AG08395 (cell line): Measurements from ENCODE around the gene MYLIP.
A peak's percentile ranks its signal among the peaks of the same experiment; 100 is the strongest.

Experiments used
- DNase-seq: peaks from one replicate; pipeline ENCODE4 v3.0.0; 2012; ENCODE audit warnings: mixed read lengths, low spot score

The MYLIP gene

DNA sequence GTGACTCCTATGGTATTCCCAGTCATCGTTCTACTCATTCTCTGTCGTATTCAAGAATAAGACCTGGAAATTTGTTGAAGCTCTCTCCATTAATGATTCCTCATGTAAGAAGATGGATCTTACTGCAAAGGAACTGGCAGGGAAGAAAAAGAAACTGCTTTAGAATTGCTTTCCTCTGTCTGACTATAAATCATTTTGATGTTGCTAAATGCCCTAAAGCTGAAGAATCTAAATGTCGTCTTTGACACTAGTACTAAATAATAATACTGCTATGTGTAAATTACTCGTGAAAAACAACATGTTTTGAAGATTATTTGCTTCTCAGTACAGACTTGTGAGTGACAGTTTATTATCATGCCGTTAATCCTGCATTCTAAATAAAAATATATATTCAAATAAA is 20.5 kb upstream of the MYLIP start:
- no peak for DNase-seq

DNA sequence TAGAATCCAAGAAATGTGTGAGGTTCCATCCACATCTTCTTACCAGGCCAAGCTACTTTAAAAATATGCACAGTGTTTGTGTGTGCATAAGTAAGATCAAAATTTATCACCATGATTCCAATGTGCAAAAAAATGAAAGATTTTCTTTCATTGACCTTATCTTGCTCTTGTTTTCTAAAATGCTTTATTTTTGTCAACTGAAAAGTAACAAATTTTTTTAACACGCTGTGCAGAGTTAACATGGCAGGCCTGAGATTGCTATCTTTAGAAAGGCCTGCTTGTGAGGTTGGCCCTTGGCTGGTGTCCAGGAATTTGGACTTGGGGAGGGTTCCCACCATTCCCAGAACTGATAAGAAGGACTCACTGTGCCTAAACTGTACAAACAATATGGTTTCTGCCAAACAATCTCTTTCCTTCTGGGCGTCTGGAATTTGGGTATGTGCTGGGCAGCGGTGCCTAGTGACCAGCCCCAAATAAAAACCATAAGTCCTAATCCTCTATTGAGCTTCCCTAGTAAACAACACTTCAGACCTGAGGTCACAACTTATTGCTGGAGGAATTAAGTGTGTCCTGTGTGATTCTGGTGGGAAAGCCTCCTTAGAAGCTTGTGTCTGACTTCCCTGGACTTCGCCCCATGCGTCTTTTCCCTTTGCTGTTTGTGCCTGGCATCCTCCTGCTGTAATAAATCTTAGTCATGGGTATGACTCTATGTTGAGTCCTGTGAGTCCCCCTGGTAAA is 19.8 kb upstream of the MYLIP start:
- DNase-seq: no peak

DNA sequence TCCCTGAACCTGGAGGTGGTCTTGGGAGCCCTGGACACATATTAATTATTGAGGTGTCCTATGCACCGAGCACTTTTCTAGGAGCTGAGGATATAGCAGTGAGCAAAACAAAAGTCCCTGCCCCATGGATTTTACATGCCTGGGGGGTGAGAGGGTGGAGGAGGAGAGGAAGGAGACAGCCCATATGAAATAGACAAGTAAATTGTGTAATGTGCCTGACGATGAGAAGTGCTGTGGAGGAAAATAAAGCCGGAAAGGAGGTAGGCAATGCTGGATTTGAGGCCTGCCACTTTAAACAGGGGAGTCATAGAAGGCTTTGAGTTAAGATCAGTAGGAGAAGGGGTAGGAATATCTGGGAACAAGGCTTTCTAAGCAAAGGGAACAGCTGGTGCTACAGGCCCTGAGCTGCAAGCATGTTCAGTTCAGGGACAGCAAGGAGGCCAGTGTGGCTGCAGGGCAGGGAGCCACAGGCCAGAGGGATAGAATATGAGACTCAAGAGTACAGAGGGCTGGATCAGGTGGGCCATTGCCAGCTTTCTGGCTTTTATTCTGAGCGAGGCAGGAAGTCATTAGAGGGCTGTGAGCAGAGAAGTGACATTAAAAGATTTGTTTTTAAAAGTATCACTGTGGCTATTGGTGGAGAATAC is 19.1 kb upstream of the MYLIP start:
- DNase-seq: no peak

DNA sequence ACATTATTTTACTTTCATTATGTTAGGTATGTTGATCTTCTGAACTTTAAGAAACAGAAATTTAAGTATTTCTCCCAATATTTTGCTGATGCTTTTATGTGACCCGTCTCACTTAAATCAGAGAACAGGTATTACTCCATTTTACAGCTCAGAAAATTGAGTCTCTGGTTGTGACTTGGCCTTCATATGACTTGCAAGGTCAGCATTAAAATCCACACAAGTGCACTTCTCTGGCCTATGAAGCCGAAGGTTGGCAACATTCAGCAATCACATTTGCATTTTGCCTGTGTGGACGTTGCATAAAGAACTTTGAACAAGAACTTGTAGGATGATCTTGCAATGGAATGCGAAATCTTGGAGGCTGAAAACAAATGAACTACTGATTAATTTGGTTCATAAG is 10.1 kb upstream of the MYLIP start:
- no peak for DNase-seq

DNA sequence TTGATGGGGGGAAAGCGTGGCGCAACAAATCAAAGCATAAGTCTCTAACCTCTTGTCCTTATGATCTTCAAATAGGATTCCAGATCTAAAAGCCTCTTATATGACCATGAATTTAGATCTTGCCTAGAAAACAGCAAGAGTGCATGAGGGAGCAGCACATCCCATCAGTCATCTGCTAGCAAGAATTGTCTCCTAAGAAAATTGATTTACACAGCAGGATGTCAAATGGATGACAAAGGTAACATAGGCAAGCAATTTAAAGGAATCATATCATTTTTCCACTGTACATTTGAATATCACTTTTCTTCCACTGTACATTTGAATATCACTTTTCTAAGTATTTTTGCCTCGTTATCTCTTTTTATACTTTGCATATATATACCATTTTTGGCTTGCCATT is 7.5 kb upstream of the MYLIP start:
- DNase-seq: no peak

DNA sequence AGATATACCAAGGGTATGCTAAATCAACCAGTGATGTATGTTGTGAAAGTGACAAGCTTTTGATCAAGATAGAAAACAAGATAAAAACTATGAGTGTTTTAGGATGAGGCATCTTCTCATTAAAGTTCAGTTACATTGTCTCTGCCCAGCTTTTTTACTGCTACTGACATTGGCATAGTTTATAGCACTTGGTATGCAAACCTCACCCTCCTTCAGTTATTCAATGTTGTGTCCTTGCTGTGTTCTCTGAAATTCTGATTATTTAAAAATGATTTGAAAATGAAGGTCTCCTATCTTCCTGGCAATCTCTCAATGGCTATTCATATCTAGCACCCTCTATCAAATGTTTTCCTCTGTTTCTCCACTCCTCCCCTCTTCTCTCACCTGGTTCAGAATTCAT is 6.7 kb upstream of the MYLIP start:
- DNase-seq: no peak

DNA sequence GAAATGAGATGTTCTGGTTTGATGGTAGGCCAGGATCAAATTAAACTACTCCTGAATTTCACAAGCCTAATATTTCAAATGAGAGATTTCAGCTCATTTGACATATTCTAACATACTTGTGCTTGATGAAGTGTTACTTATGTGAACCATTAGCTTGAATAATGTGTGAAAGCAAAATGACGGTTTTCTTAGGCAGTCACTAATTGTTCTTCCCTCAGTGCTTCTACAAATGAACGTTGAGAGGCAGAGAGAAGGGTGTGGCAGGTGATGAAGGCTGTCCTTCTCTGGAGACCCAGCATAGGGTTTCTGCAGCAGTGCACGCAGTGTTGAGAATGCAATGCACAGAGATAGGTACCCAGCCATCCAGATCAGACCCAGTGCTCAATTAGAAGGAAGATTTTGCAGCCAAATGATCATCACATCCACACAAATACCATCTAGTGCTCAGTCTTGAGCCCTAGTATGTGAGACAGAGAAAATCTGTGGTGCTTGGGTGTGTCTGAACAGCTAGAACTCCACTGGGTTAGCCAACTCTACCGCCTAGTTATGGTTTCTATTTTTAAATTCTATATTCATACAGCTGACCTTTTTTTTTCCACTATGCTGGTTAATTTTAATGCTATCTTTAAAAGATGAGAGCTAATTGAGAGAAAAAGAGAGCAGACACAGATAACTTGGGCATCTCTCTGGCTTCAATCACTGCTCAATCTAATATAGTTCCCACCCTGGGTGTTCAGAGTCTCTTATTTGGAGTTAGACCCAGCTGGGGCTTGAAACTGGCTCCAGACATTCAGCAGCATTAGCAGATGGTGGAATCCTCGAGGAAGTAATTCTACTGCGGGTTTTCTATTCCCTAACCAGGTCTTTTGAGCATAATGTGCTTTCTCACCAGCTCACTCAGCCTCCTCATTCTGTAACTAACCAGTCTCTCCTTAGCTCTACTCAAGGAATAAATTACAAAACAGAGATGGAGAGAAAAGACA is 4.4 kb upstream of the MYLIP start:
- no peak for DNase-seq

DNA sequence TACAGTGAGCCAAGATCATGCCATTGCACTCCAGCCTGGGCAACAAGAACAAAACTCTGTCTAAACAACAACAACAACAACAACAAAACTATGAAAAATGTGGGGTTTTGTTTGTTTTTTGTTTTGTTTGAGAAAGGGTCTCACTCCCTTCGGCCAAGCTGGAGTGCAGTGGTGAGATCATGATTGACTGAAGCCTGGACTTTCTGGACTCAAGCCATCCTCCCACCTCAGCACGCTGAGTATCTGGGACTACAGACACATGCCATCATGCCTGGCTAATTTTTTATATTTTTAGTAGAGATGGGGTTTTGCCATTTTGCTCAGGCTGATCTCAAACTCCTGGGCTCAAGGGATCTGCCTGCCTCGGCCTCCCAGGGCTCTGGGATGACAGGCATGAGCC is 2.8 kb upstream of the MYLIP start:
- no peak for DNase-seq

DNA sequence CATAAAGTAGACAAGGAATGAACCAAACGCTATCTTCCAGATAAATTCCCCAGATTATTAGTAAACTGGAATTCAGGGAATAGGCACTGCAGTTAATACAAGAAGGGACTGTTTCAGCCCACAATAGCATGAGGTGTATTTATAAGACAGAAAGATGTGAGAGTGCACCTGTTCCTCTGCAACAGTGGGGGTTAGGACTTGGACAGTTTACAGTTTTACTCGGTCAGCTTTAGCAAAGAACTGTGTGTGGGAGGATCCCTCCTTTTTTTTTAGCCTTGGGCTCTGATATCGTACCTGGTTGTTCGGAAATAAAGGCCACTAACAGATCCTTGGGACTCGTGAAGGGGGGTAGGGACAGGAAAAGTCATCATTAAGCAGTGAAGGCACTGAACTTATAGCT is 2.0 kb upstream of the MYLIP start:
- no peak for DNase-seq

DNA sequence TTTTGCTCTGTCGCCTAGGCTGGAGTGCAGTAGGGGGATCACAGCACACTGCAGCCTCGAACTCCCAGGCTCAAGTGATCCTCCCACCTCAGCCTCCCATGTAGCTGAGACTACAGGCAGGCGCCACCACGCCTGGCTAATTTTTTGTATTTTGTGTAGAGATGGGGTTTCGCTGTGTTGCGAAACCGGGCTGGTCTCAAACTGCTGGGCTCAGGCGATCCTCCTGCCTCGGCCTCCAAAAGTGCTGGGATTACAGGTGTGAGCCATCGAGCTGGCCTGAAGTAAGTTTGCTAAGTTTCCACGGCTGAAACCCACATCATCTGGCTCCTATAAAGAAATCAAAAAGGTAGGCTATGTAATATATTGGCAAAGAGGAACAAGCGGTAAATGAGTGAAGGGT is 1.4 kb upstream of the MYLIP start:
- no peak for DNase-seq

DNA sequence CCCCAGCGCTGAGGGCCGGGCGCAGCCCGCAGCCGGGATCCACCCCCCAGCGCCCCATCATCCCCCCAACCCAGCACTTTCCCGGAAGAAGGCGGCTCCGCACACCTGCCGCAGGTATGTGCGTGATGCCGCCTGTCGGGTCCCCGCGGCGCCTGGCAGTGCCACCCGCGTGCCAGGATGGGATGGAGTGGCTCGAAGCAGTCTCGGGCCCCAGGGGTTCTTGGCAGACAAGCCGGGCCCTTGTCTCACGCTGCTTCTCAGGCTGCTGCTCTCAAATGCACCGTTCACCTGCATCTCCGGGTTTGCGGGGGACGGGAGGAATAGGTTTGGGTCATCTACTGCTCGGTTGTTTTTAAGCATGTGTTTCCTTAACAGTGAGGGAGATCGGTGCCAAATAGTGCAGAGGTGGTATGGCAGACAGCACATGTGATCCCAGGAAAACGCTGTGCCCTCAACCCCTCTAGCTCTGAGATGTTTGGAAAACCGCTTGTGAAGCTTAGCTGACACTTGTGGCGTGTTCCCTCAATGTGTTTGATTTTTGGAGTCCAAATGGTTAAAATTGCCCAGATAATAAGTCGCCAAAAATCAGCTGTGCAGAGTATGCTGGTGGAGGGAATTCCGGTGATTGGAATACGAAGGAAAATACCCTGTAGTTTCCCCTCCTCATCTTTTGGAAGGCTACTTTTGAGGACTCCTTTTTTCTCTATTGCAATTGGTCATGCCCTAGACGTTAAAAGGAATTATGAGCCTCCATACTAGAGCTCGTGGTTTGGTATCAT is 926 bp downstream of the MYLIP start:
- no peak for DNase-seq

DNA sequence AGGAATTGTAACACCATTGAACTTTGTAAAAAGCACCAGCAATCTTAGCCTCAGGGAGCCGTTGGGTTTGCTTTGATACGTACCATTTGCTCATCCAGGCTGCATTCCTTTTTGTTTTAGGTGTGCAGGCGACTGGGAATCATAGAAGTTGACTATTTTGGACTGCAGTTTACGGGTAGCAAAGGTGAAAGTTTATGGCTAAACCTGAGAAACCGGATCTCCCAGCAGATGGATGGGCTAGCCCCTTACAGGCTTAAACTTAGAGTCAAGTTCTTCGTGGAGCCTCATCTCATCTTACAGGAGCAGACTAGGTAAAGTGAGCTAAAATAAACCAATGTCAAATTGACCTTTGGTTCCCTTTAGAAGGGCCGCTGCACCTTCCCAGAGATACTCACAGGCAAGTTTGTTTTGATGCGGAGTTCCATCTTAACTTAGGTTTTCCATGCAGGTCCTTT is 1.6 kb downstream of the MYLIP start:
- DNase-seq: no peak

DNA sequence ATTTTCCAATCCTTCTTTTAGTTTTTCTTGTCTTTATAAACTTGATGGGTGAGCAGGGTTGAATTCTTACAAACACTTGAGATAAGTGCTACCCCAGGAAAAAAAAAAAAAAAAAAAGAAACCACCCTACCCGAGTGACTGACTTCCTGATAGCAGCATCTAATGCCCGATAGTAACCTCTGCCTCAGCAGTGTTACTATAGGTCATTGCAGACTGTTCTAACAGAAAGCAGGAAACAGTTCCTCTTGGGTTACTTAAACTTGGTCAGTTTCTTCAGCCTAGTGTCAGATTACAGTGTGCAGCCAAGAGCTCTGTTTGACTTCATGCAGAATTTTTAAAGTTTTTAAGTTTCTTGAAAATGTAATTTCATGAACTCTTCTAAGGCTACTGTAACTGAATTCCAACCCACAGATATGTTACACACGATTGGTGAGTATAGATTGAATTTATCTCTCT is 2.1 kb downstream of the MYLIP start:
- DNase-seq: peak; percentile 69

DNA sequence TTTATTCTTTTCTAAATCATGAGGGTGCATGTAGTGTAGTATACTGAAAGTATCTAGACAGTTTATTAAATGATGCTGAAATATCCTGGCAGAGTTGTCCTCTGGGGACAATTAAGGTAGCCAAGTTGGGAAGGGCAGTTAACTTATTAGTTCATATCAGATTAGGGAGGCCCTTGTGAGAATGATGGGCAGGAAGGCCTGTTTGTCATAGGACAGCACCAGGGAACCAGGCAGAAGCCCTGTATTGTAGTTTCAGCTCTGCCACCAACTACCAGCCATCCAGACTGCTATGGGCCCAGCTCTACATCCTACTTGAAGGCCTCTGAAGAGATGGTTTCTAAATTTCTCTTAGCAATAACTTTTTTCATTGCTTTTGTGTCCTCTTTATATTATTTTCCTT is 4.0 kb downstream of the MYLIP start:
- DNase-seq: no peak

DNA sequence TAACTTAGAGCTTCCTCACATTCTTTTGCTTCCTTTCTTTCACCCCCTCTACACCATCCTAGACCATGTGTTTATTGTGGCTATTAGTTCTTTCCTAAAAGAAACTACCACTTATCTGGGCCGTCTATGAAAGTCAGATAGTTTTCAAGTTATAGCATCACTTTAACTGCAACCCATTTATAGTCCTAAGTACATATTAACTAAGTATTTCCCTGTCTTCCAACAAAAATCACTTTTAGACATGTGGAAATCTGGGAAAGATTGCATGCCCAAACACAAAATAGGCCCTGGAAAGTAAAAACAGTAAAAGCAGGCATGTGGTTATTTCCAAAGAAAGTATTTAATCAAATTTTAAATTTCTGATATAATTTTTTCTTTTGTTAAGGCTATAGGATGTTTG is 5.5 kb downstream of the MYLIP start:
- no peak for DNase-seq

DNA sequence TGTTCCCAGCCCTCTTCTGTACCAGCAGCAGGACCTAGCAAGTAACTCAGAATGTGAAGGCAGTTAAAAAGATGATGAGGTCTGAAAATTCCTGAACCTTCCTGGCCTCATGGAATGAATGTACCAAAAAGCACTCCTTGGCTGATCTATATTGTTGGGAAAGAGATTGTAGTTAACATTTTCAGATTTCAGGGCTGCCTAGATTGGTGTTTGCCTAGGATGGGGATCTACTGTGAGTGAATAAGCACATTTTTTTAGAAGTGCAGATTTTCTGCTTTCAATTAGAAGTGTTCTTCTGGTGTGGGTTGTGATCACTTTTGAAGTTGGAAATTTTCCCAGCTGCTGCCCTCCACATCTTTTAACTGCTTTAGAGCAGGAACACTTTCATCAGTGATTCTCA is 6.2 kb downstream of the MYLIP start:
- DNase-seq: peak; percentile 17

DNA sequence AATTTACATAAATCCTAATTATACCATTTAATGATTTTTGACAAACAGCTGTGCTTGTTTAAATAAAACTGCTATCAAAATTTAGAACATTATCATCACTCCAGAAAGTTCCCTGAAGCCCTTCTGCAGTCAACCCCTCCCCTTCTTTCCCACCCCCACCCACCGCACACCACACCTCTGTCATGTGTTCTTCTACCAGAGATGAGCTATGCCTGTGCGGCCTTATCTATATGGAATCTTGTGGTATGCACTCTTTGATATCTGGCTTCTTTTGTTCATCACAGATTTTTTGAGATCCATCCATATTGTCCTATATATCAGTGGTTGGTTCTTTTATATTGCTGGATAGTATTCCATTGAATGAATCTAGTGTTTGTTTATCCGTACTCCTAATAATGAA is 7.2 kb downstream of the MYLIP start:
- no peak for DNase-seq

DNA sequence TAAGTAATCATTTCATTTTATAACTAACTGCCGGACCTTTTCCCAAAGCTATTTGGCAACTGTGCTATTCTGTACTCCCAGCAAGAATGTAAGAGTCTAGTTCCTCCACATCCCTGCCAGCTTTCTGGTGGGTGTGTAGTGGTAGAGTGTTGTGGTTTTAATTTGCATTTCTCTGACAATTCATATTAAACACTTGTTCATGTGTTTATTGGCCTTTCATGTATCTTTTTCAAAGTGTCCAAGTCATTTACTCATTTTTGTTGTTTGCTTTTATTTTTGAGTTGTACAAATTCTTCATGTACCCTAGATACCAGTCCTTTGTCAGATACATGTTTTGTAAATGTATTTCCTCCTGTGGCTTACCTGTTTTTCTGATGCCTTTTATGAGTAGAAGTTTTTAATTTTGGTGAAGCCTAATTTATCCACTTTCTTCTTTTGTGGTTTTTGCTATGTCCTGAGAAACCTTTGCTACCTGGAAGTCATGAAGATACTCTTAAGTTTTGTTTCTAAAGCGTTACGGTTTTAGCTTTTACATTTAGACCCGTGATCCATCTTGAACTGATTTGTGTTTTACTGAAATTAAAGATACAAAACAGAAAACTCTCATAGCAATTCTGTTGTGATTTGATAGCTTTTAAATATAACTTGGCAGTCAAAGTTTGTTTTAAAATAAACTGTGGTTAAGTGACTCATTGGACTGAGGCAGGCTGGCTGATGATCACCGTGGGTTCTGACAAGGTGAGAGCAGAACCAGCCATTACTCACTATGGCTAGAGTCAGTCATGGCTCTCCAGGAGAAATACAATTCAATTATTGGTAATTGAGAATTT is 8.0 kb downstream of the MYLIP start:
- DNase-seq: peak; percentile 76

DNA sequence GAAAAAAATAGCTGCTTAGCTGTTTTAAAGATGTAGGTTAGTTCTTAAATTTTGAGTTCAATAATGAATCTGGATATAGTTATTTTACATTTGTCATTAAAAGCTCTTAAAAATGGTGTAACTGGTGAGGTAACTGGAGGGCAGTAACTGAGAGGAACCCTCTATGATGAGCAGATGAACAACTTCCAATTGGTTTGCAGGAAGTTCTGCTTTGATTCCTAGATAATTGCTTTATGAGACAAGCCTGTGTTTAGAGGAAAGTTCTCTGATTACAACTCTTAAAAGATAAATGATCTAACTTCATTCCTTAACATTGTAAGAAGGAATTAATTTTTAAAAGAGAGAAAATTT is 8.5 kb downstream of the MYLIP start:
- peak; percentile 14 for DNase-seq

DNA sequence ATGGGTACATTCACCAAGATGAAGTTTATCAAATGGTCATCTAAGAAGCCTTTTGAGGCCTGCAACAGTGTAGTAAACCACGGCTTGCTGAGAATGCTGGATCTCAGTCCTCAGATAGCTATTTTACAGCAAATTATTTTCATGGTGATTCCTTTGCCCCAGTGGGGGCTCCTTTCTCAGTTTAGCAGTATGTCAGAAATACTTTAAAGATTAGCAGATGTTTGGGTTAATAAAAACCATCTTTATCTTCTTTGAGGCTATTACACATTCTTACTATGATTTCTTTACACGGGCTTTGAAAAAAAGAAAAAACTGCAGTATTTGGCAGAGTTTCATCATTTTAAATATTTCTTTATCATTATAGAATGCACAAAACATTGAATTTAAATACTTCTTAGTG is 10.7 kb downstream of the MYLIP start:
- no peak for DNase-seq

DNA sequence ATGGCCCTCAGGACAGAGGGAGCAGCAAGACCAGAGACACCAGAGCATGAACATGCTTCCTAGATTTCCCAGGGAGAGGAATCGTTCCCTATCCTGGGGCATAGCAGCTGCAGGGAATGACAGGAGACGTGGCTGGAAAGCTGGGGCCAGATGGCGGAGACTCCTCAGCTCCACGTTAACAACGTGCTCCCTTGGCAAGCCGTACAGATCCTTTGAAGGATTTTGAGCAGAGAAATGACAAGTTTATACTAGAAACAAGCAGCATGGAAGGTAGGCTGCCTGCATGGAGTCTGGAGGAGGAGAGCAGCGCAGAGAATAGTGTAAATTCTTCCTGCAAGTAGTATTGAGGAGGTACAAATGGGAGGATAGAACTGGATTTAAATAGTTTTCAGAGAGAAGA is 11.7 kb downstream of the MYLIP start:
- no peak for DNase-seq
